NCI-H1436 treated with DMSO at 0.1 percent for 48 hours (cell line): ENCODE data around the gene OR11H12.
"Not testable (repeated sequence)": the region's sequence is repeated elsewhere in the genome, so short reads cannot be mapped to it uniquely, and the experiment has no call there.

Experiments
- DNase-seq: peaks from one replicate; lab custom pipeline; 2025; lab: John Stamatoyannopoulos, UW

The OR11H12 gene

GRCh38 chr14:18600817-18601216 is at the start of gene OR11H12:
Gene OR11H12 (plus strand): TSS chr14:18601117. CDS start chr14:18601117, 0 bp downstream.
- DNase-seq, result not testable (repeated sequence)

DNA sequence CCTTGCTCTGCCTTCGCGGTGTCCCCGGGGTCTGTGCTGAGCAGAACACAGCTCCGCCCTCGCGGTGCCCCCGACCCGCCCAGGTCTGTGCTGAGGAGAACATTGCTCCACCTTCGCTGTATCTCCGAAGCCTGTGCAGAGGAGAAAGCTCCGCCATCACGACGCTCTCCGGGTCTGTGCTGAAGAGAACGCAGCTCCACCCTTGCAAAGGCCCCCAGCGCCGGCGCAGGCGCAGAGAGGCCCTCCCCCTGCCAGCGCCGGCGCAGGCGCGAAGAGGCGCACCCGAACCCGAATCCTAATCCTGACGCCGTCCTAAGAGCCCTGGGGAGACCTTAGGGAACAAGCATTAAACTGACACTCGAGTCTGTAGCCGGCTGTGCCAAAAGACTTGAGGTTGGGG is 18.0 kb upstream of the OR11H12 start:
- DNase-seq, result not testable (repeated sequence)

GRCh38 chr14:18626610-18627213 is 25.8 kb downstream of the OR11H12 start:
- not testable (repeated sequence) for DNase-seq

DNA sequence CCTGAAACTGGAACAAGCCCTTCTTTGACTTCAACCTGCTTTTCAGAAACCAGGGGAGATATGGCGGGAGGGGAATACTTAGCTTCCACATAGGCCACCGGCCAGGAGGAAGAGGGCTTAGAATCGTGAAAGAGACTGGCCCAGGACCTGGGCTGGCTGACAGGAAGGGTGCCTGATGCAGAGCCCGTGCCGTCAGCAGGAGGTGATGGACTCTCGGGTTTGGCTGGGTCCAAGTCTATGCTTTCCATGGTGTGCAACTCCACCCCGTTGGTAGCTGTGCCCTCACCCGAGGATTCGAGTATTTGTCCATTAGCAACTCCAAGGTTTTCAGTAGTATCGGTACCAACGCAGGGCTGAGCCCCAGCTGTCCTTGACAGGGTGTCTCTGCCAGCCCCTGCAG is 35.1 kb downstream of the OR11H12 start:
- not testable (repeated sequence) for DNase-seq

- not testable (repeated sequence) for DNase-seq
Observed at GRCh38 chr14:18638032-18638431, 37.1 kb downstream of the OR11H12 start.

- DNase-seq, result not testable (repeated sequence)
Observed at GRCh38 chr14:18638785-18639184, 37.9 kb downstream of the OR11H12 start.

DNA sequence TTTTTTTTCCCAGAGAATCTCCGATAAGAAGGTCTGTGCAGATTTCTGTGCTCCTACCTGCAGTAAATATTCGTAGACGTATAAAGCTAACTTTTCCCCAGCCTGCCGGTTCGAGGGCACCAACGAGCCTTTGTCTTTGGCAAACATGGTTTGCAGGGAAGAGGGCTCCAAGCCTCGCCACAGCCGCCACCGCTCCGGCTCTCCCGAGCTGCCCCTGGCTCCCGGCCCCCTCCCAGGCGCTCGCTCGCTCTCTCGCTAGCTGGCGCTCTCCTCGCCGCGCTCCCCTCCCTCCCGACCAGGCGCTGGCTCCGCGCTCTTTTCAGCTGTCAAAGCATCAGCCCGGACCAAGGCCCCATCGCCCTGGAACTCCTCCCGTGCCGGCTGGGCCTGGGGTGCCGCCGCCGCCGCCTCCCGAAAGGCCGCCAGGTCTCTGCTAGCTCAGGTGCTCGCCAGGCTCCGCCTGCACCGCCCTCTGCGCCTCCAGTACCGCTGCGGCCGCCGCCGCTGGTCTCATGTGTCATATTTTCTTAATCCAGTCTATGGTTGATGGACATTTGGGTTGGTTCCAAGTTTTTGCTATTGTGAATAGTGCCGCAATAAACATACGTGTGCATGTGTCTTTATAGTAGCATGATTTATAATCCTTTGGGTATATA is 45.3 kb downstream of the OR11H12 start:
- DNase-seq, result not testable (repeated sequence)
